NCI-H2171 treated with DMSO at 0.1 percent for 48 hours (cell line): ENCODE measurements around the gene PRPF6.

ENCODE experiments used
- DNase-seq: peaks from one replicate; lab custom pipeline; 2025; lab: John Stamatoyannopoulos, UW

The PRPF6 gene

DNA sequence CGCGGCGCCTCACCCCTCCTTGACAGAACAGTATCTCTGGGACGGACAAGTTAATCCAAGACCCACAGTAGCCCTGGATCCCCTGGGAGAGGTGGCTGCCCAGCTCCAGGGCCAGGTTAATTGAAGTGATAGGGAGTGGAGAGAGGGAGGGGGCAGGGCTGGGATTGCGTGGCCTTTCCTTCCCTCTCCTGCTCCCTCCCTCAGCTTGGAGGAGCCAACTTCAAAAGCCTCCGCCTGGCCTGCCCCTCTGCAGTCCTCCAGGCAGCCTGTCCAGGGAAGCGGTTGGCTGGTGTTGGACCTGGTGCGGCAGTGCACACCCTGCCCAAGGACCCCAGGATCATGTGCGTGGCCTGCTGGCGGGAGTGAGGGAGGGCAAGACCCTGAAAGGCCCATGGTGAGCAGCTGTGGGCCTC lies 55.0 kb downstream of the PRPF6 start, which contains the start of gene C20orf204:
Gene C20orf204, plus strand, starts transcription at position 250 of the 413 bp plus-strand sequence. Its CDS starts 142 bp downstream, at position 392.
- DNase-seq: no peak

DNA sequence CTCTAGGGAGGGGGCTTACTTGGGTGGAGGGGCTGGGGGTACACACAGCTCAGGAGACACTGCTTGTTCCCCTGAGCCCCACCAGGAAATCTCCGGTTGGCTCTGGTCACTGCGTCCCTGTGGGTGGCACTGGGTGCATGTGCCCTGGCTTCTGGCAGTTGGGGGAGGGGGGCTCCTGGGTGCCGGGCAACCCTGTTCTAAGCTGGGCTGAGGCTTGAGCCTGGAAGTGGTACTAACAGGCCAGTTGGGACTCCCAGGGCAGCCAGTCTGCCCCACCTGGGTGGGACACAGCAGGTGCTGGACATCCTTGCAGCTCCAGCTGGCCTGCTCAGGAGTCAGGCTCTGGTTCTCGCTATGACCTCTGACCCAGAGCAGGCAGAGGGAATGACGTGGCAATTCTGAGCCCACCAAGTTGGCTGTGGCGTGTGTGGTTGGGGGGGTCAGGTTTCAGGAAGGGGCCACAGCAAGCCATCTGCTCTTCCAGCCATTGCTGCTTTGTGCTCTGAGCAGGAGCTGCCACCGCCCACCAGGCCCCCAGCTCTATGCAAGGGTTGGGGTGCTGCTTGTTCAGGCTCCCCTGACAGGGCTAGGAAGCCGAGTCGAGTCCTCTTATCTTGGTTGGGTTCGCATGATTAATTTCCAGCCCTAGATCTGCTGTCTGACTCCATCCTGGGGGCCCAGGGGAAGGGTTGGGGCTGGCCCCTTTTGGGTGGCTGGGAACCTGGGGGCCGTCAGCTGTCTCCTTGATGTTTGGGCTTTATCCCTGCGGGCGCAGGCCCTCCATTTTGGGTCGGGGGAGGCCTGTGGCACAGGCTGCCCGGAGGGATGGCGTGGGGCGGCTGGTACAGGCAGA lies 55.6 kb downstream of the PRPF6 start:
- peak; percentile 59 for DNase-seq

GRCh38 chr20:64037199-64037497 lies 56.2 kb downstream of the PRPF6 start:
- DNase-seq: no peak

- peak; percentile 88 for DNase-seq
These were observed 56.7 kb downstream of the PRPF6 start for GRCh38 chr20:64037498-64038213.

- peak; percentile 64 for DNase-seq
These were observed 57.3 kb downstream of the PRPF6 start for GRCh38 chr20:64038224-64038564.

DNA sequence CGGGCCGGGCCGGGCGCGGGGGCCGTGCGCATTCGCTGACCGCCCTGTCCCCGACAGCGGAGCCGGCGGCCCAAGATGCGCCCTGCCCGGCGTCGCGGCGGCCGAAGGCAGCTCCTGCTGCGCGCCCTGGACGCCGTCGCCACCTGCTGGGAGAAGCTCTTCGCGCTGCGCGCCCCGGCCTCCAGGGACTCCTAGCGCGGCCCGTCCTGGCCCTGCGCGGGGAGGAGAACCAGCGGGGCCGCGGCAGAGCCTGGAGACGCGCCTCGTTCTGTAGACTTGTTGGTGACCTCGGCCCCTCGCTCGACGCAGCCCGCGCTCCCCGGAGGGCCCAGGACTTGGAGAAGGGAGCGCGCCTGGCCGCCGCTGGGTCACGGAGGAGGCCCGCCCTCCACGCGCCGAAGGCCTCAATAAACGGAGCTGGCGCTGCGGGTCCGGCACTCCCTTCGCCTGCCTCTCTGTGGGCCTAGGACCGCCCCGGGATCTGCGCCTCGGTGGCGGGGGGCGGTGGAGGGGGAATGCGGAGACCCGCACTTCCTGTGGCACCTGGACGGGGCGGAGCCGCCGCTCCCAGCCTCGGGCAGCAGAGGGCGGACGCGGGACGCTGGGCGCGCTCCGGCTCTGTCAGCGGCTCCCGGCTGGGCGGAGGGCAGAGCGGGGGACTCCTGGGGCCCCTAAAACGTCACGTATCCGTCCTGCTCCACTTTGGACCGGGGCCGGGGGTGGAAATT lies 57.8 kb downstream of the PRPF6 start:
- peak; percentile 87 for DNase-seq

GRCh38 chr20:64039293-64040160 lies 58.6 kb downstream of the PRPF6 start:
- peak; percentile 53 for DNase-seq

GRCh38 chr20:64040231-64041039 lies 59.5 kb downstream of the PRPF6 start:
- no peak for DNase-seq

- DNase-seq: peak; percentile 72
These were observed 60.3 kb downstream of the PRPF6 start for GRCh38 chr20:64041040-64041780.

- DNase-seq: peak; percentile 47
These were observed 60.8 kb downstream of the PRPF6 start for GRCh38 chr20:64041781-64042053.

GRCh38 chr20:64042054-64042781 lies 61.3 kb downstream of the PRPF6 start:
- peak; percentile 15 for DNase-seq

GRCh38 chr20:64043768-64044167 lies 62.8 kb downstream of the PRPF6 start:
- no peak for DNase-seq

DNA sequence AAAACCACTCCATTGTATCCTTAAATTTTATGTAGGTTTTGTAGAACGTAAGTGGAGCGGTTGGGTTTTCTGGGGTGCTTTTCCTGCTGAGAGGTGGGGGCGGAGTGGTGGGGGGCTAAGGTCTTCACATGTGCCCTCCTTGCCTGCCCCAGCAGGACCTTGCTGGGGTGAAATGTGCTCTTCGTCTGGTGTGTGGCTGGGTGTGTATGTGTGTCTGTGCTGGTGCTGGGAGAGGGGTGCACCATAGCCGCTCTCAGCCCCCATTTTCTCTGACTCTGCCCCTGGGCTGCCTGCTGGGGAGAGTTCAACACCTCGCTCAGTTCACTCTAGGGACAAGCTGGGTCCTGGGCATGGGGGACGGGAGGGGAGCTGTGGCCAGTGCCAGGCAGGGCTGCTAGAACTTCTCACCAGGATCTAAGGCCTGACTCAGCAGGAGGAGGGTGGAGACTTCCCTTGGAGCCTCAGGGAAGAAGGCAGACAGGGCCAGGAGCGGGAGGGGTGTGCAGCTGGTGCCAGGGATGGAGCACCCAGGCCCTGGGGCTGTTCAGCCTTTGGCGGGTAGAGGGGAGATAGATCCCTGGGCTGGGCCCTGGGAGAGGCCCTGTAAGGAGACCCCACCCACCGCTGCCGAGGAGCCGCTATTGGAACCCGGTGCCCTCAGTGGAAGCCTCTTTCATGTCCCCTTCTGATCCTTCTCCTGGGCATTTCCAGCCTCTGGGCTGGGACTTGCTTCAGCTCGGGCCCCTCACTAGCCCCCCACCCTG lies 63.7 kb downstream of the PRPF6 start:
- DNase-seq: peak; percentile 61

- peak; percentile 63 for DNase-seq
These were observed 64.5 kb downstream of the PRPF6 start for GRCh38 chr20:64045346-64046011.

- no peak for DNase-seq
These were observed 66.1 kb downstream of the PRPF6 start for GRCh38 chr20:64047046-64047389.

DNA sequence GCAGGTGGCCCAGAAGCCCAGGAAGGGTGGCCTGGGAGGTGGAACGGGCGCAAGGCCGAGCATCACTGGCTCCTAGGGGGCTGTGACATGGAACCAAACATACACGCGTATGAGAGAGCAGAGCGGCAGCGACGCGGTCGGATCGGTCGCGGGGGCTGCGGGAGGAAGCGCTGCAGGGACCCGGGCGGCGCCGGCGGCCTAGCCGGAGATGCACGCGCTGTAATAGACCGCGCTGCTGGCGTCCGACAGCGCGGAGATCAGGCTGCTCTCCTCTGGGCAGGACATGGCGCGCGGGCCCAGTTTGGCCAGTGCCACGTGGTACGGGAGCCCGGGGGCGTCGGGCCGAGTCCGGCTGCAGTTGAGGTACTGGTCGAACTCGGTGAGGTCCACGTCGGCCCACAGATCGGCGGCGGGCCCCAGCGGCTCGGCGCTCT lies 67.1 kb downstream of the PRPF6 start:
- no peak for DNase-seq

DNA sequence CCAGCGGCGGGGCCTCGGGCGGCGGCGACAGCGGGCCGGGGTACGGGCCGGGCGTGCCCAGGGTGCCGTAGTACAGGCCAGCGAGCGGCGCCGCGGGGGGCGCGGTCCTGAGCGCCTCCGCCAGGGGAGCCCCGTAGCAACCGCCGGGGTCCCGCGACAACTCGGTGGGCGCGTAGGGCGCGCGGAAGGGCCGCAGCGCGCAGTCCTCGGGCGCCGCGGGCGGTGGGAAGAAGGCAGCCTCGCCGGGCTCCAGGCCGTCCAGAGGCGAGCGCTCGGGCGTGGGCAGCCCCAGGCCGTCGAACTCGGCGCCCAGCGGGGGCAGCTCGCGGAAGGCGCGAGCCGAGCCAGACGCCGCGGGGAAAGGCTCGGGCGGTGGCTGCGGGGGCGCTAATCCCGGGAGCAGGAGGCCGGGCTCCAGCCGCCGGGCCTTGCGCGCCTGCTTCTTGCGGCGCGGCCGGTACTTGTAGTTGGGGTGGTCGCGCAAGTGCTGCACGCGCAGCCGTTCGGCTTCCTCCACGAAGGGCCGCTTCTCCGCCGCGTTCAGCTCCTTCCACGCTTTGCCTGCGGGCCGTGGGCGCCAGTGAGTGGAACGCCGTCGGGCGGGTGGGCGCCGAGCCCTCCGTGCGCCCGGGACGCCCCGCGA lies 67.6 kb downstream of the PRPF6 start:
- no peak for DNase-seq
